ENCODE measurements around the gene CTAGE9. TPM values are rescaled to one million over a fixed set of nuclear protein-coding genes. Genes with fewer than 3 reads are reported as not detected.
"Not testable (repeated sequence)": the region's sequence is repeated elsewhere in the genome, so short reads cannot be mapped to it uniquely, and the experiment has no call there.

CTAGE9 gene
- not detected for total RNA-seq

- H3K4me1 ChIP-seq; H3K27me3 ChIP-seq; DNase-seq (ENCODE audit: extremely low spot score); H3K27ac ChIP-seq (replicated peaks in 1 of 4); intact Hi-C loops (cut with DNase I); H3K36me3 ChIP-seq; H3K4me3 ChIP-seq; H3K9me3 ChIP-seq: not testable (repeated sequence)
- WGBS, result 93% methylated on average over 7 of the region's 18 CpGs
Measured at GRCh38 chr6:131710917-131711316, at the start of gene CTAGE9. TSS of gene CTAGE9 (minus strand) at chr6:131711017. CDS start at chr6:131711017, 0 bp downstream.

- H3K4me1 ChIP-seq, result no peaks in the 10 kb centered on the region
- DNase-seq (ENCODE audit: extremely low spot score), result no peak
- H3K27ac ChIP-seq (replicated peaks in 1 of 4), result no peak overlapping the region
- WGBS, result 68% methylated on average over 4 of the region's 4 CpGs
- intact Hi-C loops (cut with DNase I), result no loop called here
- no peak overlapping the region for H3K4me3 ChIP-seq
- no peaks in the 10 kb centered on the region for H3K36me3 ChIP-seq
- no peaks in the 10 kb centered on the region for H3K27me3 ChIP-seq
- TF ChIP-seq POLR2AphosphoS5 (IDR thresholded peaks at IDR 0.05) (no peak), CTCF (IDR thresholded peaks at IDR 0.05) (no peak), EP300 (IDR thresholded peaks at IDR 0.05) (no peak), POLR2A (IDR thresholded peaks at IDR 0.05; ENCODE audit: low read depth) (no peak)
- no peaks in the 10 kb centered on the region for H3K9me3 ChIP-seq
Measured at GRCh38 chr6:131758920-131759319, 48.1 kb upstream of the CTAGE9 start.

- no peaks in the 10 kb centered on the region for H3K4me1 ChIP-seq
- TF ChIP-seq POLR2A (IDR thresholded peaks at IDR 0.05; ENCODE audit: low read depth) (no peak), CTCF (IDR thresholded peaks at IDR 0.05) (no peak), POLR2AphosphoS5 (IDR thresholded peaks at IDR 0.05) (no peak), EP300 (IDR thresholded peaks at IDR 0.05) (no peak)
- no peak for DNase-seq (ENCODE audit: extremely low spot score)
- intact Hi-C loops (cut with DNase I), result no loop called here
- H3K4me3 ChIP-seq, result no peak overlapping the region
- H3K27ac ChIP-seq (replicated peaks in 1 of 4), result no peak overlapping the region
- WGBS, result 94% methylated on average over 2 of the region's 2 CpGs
- H3K27me3 ChIP-seq, result no peaks in the 10 kb centered on the region
- no peaks in the 10 kb centered on the region for H3K9me3 ChIP-seq
- H3K36me3 ChIP-seq, result no peaks in the 10 kb centered on the region
Measured at GRCh38 chr6:131756039-131756438, 45.2 kb upstream of the CTAGE9 start.

- WGBS, result 74% methylated on average over 3 of the region's 3 CpGs
- TF ChIP-seq CTCF (IDR thresholded peaks at IDR 0.05) (no peak), POLR2AphosphoS5 (IDR thresholded peaks at IDR 0.05) (no peak), EP300 (IDR thresholded peaks at IDR 0.05) (no peak), POLR2A (IDR thresholded peaks at IDR 0.05; ENCODE audit: low read depth) (no peak)
Measured at GRCh38 chr6:131755597-131755996, 44.8 kb upstream of the CTAGE9 start.

GRCh38 chr6:131754715-131755567 lies 44.1 kb upstream of the CTAGE9 start:
- WGBS, result 61% methylated on average over 9 of the region's 9 CpGs
- Histone ChIP-seq H3K27ac (replicated peaks in 1 of 4) (no peak overlapping the region), H3K36me3 (no peaks in the 10 kb centered on the region), H3K4me3 (no peak overlapping the region), H3K27me3 (no peaks in the 10 kb centered on the region), H3K4me1 (no peaks in the 10 kb centered on the region), H3K9me3 (no peaks in the 10 kb centered on the region)
- no peak for DNase-seq (ENCODE audit: extremely low spot score)
- intact Hi-C loops (cut with DNase I), result no loop called here
- no peak for TF ChIP-seq EP300 (IDR thresholded peaks at IDR 0.05)

More at GRCh38 chr6:131755597-131755996, 44.8 kb upstream of the CTAGE9 start:
- Histone ChIP-seq H3K4me3 (no peak overlapping the region), H3K4me1 (no peaks in the 10 kb centered on the region), H3K36me3 (no peaks in the 10 kb centered on the region), H3K9me3 (no peaks in the 10 kb centered on the region), H3K27me3 (no peaks in the 10 kb centered on the region), H3K27ac (replicated peaks in 1 of 4) (no peak overlapping the region)
- intact Hi-C loops (cut with DNase I), result no loop called here
- DNase-seq (ENCODE audit: extremely low spot score), result no peak

- Histone ChIP-seq H3K4me1 (no peaks in the 10 kb centered on the region), H3K9me3 (no peaks in the 10 kb centered on the region), H3K36me3 (no peaks in the 10 kb centered on the region), H3K4me3 (no peak overlapping the region), H3K27me3 (no peaks in the 10 kb centered on the region), H3K27ac (replicated peaks in 1 of 4) (no peak overlapping the region)
- intact Hi-C loops (cut with DNase I), result no loop called here
- DNase-seq (ENCODE audit: extremely low spot score), result no peak
- TF ChIP-seq POLR2AphosphoS5 (IDR thresholded peaks at IDR 0.05), result no peak
- no peak for TF ChIP-seq CTCF (IDR thresholded peaks at IDR 0.05)
- no peak for TF ChIP-seq EP300 (IDR thresholded peaks at IDR 0.05)
- 58% methylated on average over 1 of the region's 1 CpG for WGBS
Measured at GRCh38 chr6:131754088-131754487, 43.3 kb upstream of the CTAGE9 start.

- DNase-seq (ENCODE audit: extremely low spot score); intact Hi-C loops (cut with DNase I); H3K4me3 ChIP-seq; H3K9me3 ChIP-seq; H3K36me3 ChIP-seq; H3K27me3 ChIP-seq; H3K27ac ChIP-seq (replicated peaks in 1 of 4); H3K4me1 ChIP-seq: not testable (repeated sequence)
- WGBS, result 88% methylated on average over 10 of the region's 10 CpGs
Measured at GRCh38 chr6:131751012-131751715, 40.3 kb upstream of the CTAGE9 start.

Data from esophagus muscularis mucosa (tissue), 4 donors.